IMR-90 (cell line): ENCODE results near the gene MAB21L4.

Experiments
- BHLHE40 ChIP-seq: fragments of 150-350 bp; IDR thresholded peaks from 2 replicates; pipeline ENCODE4 v1.6.1; 2016; ENCODE audit warnings: mild to moderate bottlenecking, low read depth, low read length
- CEBPB ChIP-seq: IDR thresholded peaks from 2 replicates; pipeline ENCODE4 v1.6.1; 2012; ENCODE audit warnings: low read depth, low read length, improper control_type of control experiment
- MAFK ChIP-seq: IDR thresholded peaks from 2 replicates; pipeline ENCODE4 v1.6.1; 2012; ENCODE audit warnings: low read depth, low read length, improper control_type of control experiment
- MXI1 ChIP-seq: IDR thresholded peaks from 2 replicates; pipeline ENCODE4 v1.6.1; 2012; ENCODE audit warnings: low read depth, mild to moderate bottlenecking, low read length, moderate library complexity, borderline replicate concordance
- POLR2A ChIP-seq: IDR thresholded peaks from 2 replicates; pipeline ENCODE4 v1.6.1; 2012; ENCODE audit warnings: mild to moderate bottlenecking, low read depth, low read length
- RAD21 ChIP-seq: IDR thresholded peaks from 2 replicates; pipeline ENCODE4 v1.6.1; 2012; ENCODE audit warnings: low read length, improper control_type of control experiment
- RFX5 ChIP-seq: IDR thresholded peaks from 2 replicates; pipeline ENCODE4 v1.8.0; 2012; ENCODE audit warnings: low read depth, mild to moderate bottlenecking, low read length, moderate library complexity
- TF ChIP-seq, protein P1 (sequence below): conservative IDR thresholded peaks from 2 replicates; pipeline ENCODE4 v1.5.1; 2012; ENCODE audit warnings: mild to moderate bottlenecking, low read depth, low read length, improper control_type of control experiment
- TF ChIP-seq, protein P2 (sequence below): fragments of 150-350 bp; IDR thresholded peaks from 2 replicates; pipeline ENCODE4 v1.6.1; 2017; ENCODE audit warnings: mild to moderate bottlenecking, antibody characterized with exemption, low read length, low read depth

DNA sequence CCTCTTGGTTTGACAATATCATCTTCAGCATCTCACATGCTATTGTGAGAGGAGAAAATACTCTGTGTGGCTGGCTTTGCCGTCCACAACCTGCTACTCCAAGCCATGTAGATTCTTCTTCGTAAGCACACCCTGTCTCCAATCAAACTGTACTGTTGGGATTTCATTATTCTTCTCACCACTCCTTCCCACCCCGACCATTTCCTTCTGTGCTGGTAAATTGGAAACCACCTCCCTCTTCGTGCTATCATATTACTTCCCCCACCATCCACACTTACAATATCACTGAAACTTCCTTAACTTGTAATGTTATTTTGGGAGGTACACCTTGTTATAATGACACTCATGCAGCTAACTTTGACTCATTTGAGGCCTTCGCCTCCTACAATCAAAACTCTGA, 30.6 kb downstream of the MAB21L4 start:
- TF ChIP-seq, protein P1, sequence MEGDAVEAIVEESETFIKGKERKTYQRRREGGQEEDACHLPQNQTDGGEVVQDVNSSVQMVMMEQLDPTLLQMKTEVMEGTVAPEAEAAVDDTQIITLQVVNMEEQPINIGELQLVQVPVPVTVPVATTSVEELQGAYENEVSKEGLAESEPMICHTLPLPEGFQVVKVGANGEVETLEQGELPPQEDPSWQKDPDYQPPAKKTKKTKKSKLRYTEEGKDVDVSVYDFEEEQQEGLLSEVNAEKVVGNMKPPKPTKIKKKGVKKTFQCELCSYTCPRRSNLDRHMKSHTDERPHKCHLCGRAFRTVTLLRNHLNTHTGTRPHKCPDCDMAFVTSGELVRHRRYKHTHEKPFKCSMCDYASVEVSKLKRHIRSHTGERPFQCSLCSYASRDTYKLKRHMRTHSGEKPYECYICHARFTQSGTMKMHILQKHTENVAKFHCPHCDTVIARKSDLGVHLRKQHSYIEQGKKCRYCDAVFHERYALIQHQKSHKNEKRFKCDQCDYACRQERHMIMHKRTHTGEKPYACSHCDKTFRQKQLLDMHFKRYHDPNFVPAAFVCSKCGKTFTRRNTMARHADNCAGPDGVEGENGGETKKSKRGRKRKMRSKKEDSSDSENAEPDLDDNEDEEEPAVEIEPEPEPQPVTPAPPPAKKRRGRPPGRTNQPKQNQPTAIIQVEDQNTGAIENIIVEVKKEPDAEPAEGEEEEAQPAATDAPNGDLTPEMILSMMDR, result no peak
- TF ChIP-seq RFX5 (no peak), BHLHE40 (no peak), RAD21 (no peak), CEBPB (no peak), MAFK (no peak), POLR2A (no peak), MXI1 (no peak)
- TF ChIP-seq, protein P2, sequence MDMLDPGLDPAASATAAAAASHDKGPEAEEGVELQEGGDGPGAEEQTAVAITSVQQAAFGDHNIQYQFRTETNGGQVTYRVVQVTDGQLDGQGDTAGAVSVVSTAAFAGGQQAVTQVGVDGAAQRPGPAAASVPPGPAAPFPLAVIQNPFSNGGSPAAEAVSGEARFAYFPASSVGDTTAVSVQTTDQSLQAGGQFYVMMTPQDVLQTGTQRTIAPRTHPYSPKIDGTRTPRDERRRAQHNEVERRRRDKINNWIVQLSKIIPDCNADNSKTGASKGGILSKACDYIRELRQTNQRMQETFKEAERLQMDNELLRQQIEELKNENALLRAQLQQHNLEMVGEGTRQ, result no peak
